Suprapubic skin (tissue), 4 donors: ENCODE data around the gene SLC17A8.

Source experiments
- CTCF ChIP-seq, 2 donors: fragments of 200-600 bp in 1 of 2; fragments of 450-650 bp in 1 of 2; sonication (generic) in 1 of 2; IDR thresholded peaks; one replicate each; pipeline ENCODE4 v1.5.1; 2016 to 2019; ENCODE audit warnings: antibody characterized with exemption in 2 of 2, mild to moderate bottlenecking in 1 of 2, moderate library complexity in 1 of 2
- POLR2A ChIP-seq, 2 donors: fragments of 450-650 bp; IDR thresholded peaks; one replicate each; pipeline ENCODE4 v1.6.1; 2017; ENCODE audit warnings: antibody characterized with exemption in 2 of 2, mild to moderate bottlenecking in 2 of 2, moderate library complexity in 2 of 2
- POLR2AphosphoS5 ChIP-seq, 3 donors: sonication (generic); formaldehyde crosslinking; IDR thresholded peaks; one replicate each; pipeline ENCODE4 v1.6.1; 2017; ENCODE audit warnings: antibody characterized with exemption in 3 of 3

- TF ChIP-seq POLR2AphosphoS5 (IDR thresholded peaks at IDR 0.05) (no peak), CTCF (IDR thresholded peaks at IDR 0.05) (no peak), POLR2A (IDR thresholded peaks at IDR 0.05) (no peak)
Observed at GRCh38 chr12:100339071-100339470, 17.8 kb upstream of the SLC17A8 start.
